Neural cell (in vitro differentiated cells): ENCODE measurements around the gene C20orf202.

ENCODE experiments used
- CTCF ChIP-seq: fragments of 450-650 bp; IDR thresholded peaks from 2 replicates; pipeline ENCODE4 v1.5.1; 2014; ENCODE audit warnings: antibody characterized with exemption, mild to moderate bottlenecking, moderate library complexity; ENCODE audit not compliant: poor library complexity, severe bottlenecking
- EZH2 ChIP-seq: fragments of 200-600, 300-800 bp; shearing (Covaris generic), sonication (generic); IDR thresholded peaks from 2 replicates; pipeline ENCODE4 v1.6.1; 2014; ENCODE audit warnings: antibody characterized with exemption, low read length, borderline replicate concordance, mild to moderate bottlenecking; ENCODE audit not compliant: insufficient read depth, poor library complexity, severe bottlenecking

GRCh38 chr20:1191299-1191698, 12.0 kb upstream of the C20orf202 start:
- no peak for TF ChIP-seq EZH2
- TF ChIP-seq CTCF: no peak
